HFF-Myc (cell line): ENCODE data around the gene TANC2.

Experiments
- DNase-seq: peaks from one replicate; pipeline ENCODE4 v3.0.0-alpha.2; 2011; ENCODE audit warnings: low read depth; ENCODE audit errors: extremely low read depth
- H3K4me3 ChIP-seq: replicated peaks from 2 replicates; pipeline ENCODE4 v1.5.1; 2011; ENCODE audit warnings: low read depth, mild to moderate bottlenecking, control low read depth, low read length
- TF ChIP-seq, protein P1 (sequence below): IDR thresholded peaks from 2 replicates; pipeline ENCODE4 v1.5.1; 2012; ENCODE audit warnings: mild to moderate bottlenecking, low read depth, low read length, control low read depth; ENCODE audit errors: missing control alignments

The TANC2 gene

DNA sequence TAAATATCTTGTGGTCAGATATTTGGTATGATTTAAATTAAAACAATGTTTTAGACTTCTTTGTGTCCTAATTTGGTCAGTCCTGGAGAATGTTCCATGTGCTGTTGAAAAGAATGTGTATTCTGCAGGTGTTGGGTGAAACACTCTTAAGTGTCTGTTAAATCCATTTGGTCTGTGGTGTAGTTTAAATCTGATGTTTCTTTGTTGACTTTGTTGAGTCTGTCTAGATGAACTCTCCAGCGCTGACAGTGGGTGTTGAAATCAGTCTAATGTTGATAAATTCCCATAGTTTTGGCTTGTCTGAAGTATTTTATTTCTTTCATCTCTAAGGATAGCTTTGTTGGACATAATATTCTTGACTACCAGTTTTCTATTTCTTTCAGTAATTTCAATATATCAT, 18.8 kb downstream of the TANC2 start:
- H3K4me3 ChIP-seq, result no peak overlapping the region
- TF ChIP-seq, protein P1, sequence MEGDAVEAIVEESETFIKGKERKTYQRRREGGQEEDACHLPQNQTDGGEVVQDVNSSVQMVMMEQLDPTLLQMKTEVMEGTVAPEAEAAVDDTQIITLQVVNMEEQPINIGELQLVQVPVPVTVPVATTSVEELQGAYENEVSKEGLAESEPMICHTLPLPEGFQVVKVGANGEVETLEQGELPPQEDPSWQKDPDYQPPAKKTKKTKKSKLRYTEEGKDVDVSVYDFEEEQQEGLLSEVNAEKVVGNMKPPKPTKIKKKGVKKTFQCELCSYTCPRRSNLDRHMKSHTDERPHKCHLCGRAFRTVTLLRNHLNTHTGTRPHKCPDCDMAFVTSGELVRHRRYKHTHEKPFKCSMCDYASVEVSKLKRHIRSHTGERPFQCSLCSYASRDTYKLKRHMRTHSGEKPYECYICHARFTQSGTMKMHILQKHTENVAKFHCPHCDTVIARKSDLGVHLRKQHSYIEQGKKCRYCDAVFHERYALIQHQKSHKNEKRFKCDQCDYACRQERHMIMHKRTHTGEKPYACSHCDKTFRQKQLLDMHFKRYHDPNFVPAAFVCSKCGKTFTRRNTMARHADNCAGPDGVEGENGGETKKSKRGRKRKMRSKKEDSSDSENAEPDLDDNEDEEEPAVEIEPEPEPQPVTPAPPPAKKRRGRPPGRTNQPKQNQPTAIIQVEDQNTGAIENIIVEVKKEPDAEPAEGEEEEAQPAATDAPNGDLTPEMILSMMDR, result no peak
- no peak for DNase-seq

DNA sequence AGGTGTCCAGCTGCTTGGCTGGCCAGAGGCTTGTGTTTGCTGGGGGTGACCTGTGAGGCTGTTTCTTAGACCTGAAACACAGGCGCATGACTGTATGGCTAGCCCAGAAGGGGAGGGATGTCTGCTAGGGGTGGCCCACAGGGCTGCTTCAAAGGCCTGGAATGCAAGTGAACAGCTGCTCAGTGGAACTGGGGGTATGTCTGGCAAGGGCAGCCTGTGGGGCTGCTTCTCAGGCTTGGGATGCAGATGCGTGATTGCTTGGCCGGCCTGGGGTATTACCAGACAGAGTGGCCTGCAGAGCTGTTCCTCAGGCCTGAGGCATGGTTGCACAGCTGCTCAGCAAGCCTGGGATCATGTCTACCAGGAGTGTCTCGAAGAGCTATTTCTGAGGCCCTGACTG, 20.5 kb downstream of the TANC2 start:
- DNase-seq, result no peak
- TF ChIP-seq, protein P1, result no peak
- no peak overlapping the region for H3K4me3 ChIP-seq

DNA sequence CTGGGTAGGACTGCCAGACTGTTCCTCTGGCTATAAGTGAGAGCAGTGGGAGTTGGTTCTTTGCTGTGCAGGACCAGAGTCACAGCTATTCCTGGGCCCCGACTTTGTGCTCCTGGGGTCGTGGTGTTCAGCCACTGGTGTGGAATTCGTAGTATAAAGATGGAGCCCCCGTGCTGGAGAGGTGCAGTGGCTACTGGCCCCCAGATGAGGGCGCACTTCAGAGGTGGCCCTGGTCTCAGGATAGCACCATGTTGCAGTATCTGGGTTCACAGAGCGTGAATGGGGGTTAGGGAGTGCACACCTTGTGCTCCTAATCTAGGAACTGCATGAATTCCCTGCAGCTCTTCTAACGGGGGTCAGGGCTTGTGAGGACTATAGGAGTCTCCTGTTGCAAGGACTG, 21.1 kb downstream of the TANC2 start:
- TF ChIP-seq, protein P1, result peak; percentile 58
- DNase-seq, result no peak
- no peak overlapping the region for H3K4me3 ChIP-seq

DNA sequence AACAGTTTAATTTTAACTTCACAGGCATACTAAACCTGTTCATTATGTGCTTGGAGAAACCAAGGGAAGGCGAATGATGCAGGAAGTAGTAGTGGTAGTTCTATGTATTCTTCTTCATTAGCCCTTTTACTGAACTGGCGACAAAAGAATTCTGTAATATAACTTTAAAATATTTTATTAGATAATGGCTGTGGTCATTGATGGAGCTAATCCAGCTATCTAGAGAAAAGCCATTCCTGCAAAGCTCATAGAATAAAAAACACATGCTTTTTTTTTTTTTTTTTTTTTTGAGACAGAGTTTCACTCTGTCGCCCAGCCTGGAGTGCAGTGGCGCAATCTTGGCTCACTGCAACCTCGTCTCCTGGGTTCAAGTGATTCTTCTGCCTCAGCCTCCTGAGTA, 23.5 kb downstream of the TANC2 start:
- no peak for DNase-seq
- TF ChIP-seq, protein P1, result no peak
- H3K4me3 ChIP-seq, result no peak overlapping the region

DNA sequence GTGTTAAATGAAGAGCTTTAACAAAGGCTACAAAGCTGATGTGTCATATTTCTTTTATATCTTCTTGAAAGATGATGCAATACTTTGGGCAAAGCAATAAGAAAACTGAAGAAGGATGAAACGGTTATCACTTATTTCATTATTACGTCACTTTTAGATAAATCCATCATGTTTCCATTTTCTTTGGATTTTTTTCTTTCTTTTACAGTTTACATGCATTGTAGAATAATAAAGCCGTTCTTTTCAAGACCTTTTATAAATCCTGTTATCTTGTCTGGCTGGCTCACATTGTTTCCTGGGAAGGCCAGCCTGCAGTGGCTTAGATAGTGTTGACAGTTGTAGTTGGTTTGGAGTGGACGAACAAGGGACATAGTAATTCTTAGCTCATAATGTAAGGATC, 28.9 kb downstream of the TANC2 start:
- no peak overlapping the region for H3K4me3 ChIP-seq
- TF ChIP-seq, protein P1, result no peak
- no peak for DNase-seq

DNA sequence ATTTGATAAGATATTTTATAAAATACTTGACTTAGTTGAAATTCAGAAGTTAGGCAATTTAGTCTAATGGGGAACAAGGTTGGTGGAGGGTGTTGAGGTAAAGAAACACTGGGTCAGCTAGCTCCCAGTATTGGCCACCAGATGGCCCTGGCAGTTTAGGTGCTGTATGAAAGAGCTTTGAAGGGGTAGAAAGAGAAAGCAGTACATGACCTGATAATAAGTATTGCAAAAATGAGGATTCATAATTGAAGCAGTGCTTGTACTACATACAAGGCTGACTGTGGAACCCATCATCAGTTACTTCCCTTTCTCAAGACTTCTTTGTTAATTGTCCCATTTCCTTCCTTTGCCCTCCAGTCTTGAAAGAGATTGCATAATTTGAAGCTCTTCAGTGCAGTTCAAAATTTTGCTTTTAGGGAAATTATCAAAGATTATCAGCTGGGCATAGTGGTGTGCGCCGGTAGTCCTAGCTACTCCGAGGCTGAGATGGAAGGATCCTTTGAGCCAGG, 29.4 kb downstream of the TANC2 start:
- DNase-seq, result peak; percentile 10
- H3K4me3 ChIP-seq, result no peak overlapping the region
- TF ChIP-seq, protein P1, result peak; percentile 71

DNA sequence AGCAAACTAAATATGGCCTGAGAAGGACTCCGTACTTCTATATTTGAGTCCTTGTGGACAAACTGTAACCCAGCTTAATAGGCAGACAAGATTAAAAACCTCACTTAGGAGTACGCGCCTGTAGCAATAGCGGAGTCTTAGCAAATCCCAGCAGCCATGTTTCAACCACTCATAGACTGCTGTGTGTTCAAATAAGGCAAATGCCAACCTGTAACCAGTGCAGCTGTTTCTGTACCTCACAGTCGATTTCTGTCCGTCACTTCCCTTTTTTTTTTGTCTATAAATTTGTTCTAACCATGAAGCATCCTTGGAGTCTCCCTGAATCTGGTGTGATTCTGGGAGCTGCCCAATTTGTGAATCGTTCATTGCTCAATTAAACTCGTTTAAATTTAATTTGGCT, 30.2 kb downstream of the TANC2 start:
- DNase-seq, result no peak
- TF ChIP-seq, protein P1, result no peak
- H3K4me3 ChIP-seq, result no peak overlapping the region
